ENCODE data around the gene UQCRQ.

- TF ChIP-seq CTCF (IDR thresholded peaks at IDR 0.05) (no peak), POLR2A (IDR thresholded peaks at IDR 0.05) (no peak)
Observed at GRCh38 chr5:132817011-132817410, 49.4 kb upstream of the UQCRQ start.

All from testis (tissue), 2 donors.